HepG2 (cell line): ENCODE data around the gene CAMTA1. TPM values are rescaled to one million over a fixed set of nuclear protein-coding genes. Genes with fewer than 3 reads are reported as not detected.

ENCODE experiments used
- ATAC-seq: fragments of 200-7000 bp; cut with Tn5 transposase; 3 replicates; pipeline ENCODE4 v1.9.1; 2020; ENCODE audit warnings: mild to moderate bottlenecking, moderate library complexity
- BruUV-seq: library from RNA; stranded (reverse); fragments of 400-500 nt; replicated peaks from 2 replicates; lab custom pipeline; 2021; lab: Mats Ljungman, UMichigan
- CTCF ChIA-PET: fragments of 300-600 bp; formaldehyde crosslinking; extraction: SDS; loops from one replicate; lab custom pipeline; 2021; ENCODE audit warnings: low total read pairs, inconsistent platforms, low intra/inter-chr PET ratio; lab: Yijun Ruan, JAX
- POLR2A ChIA-PET: fragments of 350-600 bp; sonication (Branson Sonifier 250); formaldehyde crosslinking; loops from one replicate; lab custom pipeline; 2020; ENCODE audit warnings: antibody characterized with exemption, inconsistent platforms; lab: Yijun Ruan, JAX
- DNase-seq: peaks from one replicate; pipeline ENCODE4 v3.0.0-alpha.2; 2015; ENCODE audit warnings: low spot score
- FAIRE-seq: peaks from 3 replicates; lab custom pipeline; 2011; peaks lifted over from hg19 to GRCh38; lab: Jason Lieb, UNC
- H2AFZ ChIP-seq: one replicate; pipeline ENCODE4 v1.6.1; 2011; ENCODE audit warnings: low read length, inconsistent platforms
- H3K27ac ChIP-seq: fragments of 300-600 bp; 3 replicates; pipeline ENCODE4 v1.8.0; 2011; ENCODE audit warnings: mixed run types, mild to moderate bottlenecking, mixed read lengths, low read length, inconsistent platforms; ENCODE audit not compliant: insufficient read depth; ENCODE audit errors: extremely low read length
- H3K27me3 ChIP-seq, 2 experiments: fragments of 200-600 bp in 1 of 2; 2 replicates in 1 of 2; 3 replicates in 1 of 2; pipeline versions ENCODE4 v1.6.0 to v1.8.0; 2011; ENCODE audit warnings: low read length in 2 of 2, mild to moderate bottlenecking in 2 of 2, moderate library complexity in 2 of 2, inconsistent platforms in 1 of 2; ENCODE audit not compliant: insufficient read depth in 2 of 2, control insufficient read depth in 1 of 2
- H3K36me3 ChIP-seq, 2 experiments: fragments of 200-600 bp in 1 of 2; replicated peaks in 1 of 2; 2 replicates in 1 of 2; 3 replicates in 1 of 2; pipeline versions ENCODE4 v1.5.1 to v1.8.0; 2011; ENCODE audit warnings: low read length in 2 of 2, inconsistent platforms in 1 of 2; ENCODE audit not compliant: insufficient read depth in 2 of 2, control insufficient read depth in 1 of 2
- H3K4me1 ChIP-seq: 2 replicates; pipeline ENCODE4 v1.5.1; 2012; ENCODE audit warnings: low read length, inconsistent platforms; ENCODE audit not compliant: insufficient read depth
- H3K4me2 ChIP-seq: 2 replicates; pipeline ENCODE4 v1.6.0; 2011; ENCODE audit warnings: low read depth, low read length, inconsistent platforms
- H3K4me3 ChIP-seq, 3 experiments: fragments of 200-600 bp in 1 of 3; sonication (generic), shearing (Covaris generic) in 1 of 3; replicated peaks in 1 of 3; 2 replicates each; pipeline ENCODE4 v1.5.1; 2011 to 2016; ENCODE audit warnings: low read length in 3 of 3, inconsistent platforms in 2 of 3, low read depth in 2 of 3, mild to moderate bottlenecking in 2 of 3, control low read depth in 1 of 3, mixed read lengths in 1 of 3; ENCODE audit not compliant: insufficient read depth in 1 of 3
- H3K79me2 ChIP-seq: one replicate; pipeline ENCODE4 v1.6.1; 2011; ENCODE audit warnings: low read length, inconsistent platforms; ENCODE audit not compliant: insufficient read depth
- H3K9ac ChIP-seq: 2 replicates; pipeline ENCODE4 v1.6.0; 2011; ENCODE audit warnings: mild to moderate bottlenecking, low read depth, low read length, inconsistent platforms; ENCODE audit not compliant: insufficient read depth
- H3K9me3 ChIP-seq: 2 replicates; pipeline ENCODE4 v1.5.1; 2012; ENCODE audit warnings: mild to moderate bottlenecking, low read length
- H4K20me1 ChIP-seq: 2 replicates; pipeline ENCODE4 v1.6.0; 2011; ENCODE audit warnings: inconsistent platforms, mild to moderate bottlenecking, low read length, moderate library complexity; ENCODE audit not compliant: insufficient read depth
- CBX5 ChIP-seq: sonication (generic); formaldehyde crosslinking; IDR thresholded peaks from 2 replicates; pipeline ENCODE4 v1.4.0; 2020; ENCODE audit warnings: missing genetic modification reagents, borderline replicate concordance
- GPBP1L1 ChIP-seq: sonication (generic); formaldehyde crosslinking; IDR thresholded peaks from 2 replicates; pipeline ENCODE4 v1.5.0; 2020; ENCODE audit warnings: mild to moderate bottlenecking, missing genetic modification reagents
- HMG20A ChIP-seq: IDR thresholded peaks from 2 replicates; pipeline ENCODE4 v1.6.1; 2016; ENCODE audit warnings: borderline replicate concordance
- NFKB2 ChIP-seq: sonication (generic); formaldehyde crosslinking; IDR thresholded peaks from 2 replicates; pipeline ENCODE4 v1.4.0; 2020; ENCODE audit warnings: missing genetic modification reagents, borderline replicate concordance
- SETDB1 ChIP-seq: sonication (generic); formaldehyde crosslinking; IDR thresholded peaks from 2 replicates; pipeline ENCODE4 v1.5.1; 2020; ENCODE audit warnings: missing genetic modification reagents, mild to moderate bottlenecking, borderline replicate concordance
- ZFY ChIP-seq: sonication (generic); formaldehyde crosslinking; IDR thresholded peaks from 2 replicates; pipeline ENCODE4 v1.4.0; 2020; ENCODE audit warnings: missing genetic modification reagents
- WGBS: methylation state at CpG from one replicate; pipeline ENCODE4 v1.1.6; 2017; ENCODE audit warnings: low lambda C conversion rate; 5-methylcytosine and 5-hydroxymethylcytosine counted together
- in situ Hi-C: cut with HindIII; loops from 2 replicates; pipeline ENCODE4 v1.10.0; 2017; ENCODE audit warnings: low pct_unique_long_range_greater_than_20kb; ENCODE audit not compliant: extremely low pct_ligation_motif_present
- intact Hi-C: fragments of 100-400 bp; cut with micrococcal nuclease; formaldehyde crosslinking; loops from one replicate; pipeline ENCODE4 v1.10.0; 2022; ENCODE audit not compliant: unreplicated experiment
- polyA plus RNA-seq, 8 experiments: library from polyadenylated mRNA; depleted of rRNA in 3 of 8; stranded (reverse) in 7 of 8; unstranded in 1 of 8; fragments of >200 nt; fragmentation: Illumina TruSeq in 4 of 8; extraction: Trizol in 4 of 8; gene quantifications; 2 replicates each; pipeline versions ENCODE4 v1.2.1 to v1.2.3, GENCODE V29; 2011 to 2016; ENCODE audit warnings: low read depth in 4 of 8, missing spikeins in 1 of 8, mixed read lengths in 1 of 8; ENCODE audit not compliant: insufficient read depth in 1 of 8
- total RNA-seq, 5 experiments: library from RNA; depleted of rRNA; stranded (reverse); fragments of >200 nt; fragmentation: Illumina TruSeq; extraction: Trizol; gene quantifications; 2 replicates each; pipeline ENCODE4 v1.2.3, GENCODE V29; 2016; ENCODE audit warnings: low read depth in 1 of 5
- TF ChIP-seq, protein P1 (sequence below): sonication (generic); formaldehyde crosslinking; IDR thresholded peaks from 2 replicates; pipeline ENCODE4 v1.4.0; 2020; ENCODE audit warnings: mild to moderate bottlenecking, missing genetic modification reagents
- TF ChIP-seq, protein P2 (sequence below): sonication (generic); formaldehyde crosslinking; IDR thresholded peaks from 2 replicates; pipeline ENCODE4 v1.4.0; 2020; ENCODE audit warnings: mild to moderate bottlenecking, missing genetic modification reagents

The CAMTA1 gene
- total and polyA plus RNA-seq, 2 of the 13 experiments (the other 11 are each of a cell fraction or from before 2014, with no cell fraction given), result 25.0 to 36.4 TPM

GRCh38 chr1:7558921-7559869, 773.9 kb downstream of the CAMTA1 start:
- Histone ChIP-seq H3K27me3 (peaks cover 11 to 53% of the 10 kb centered on the region in 2 experiments; a peak in 4 of 5 replicates), H3K4me3 (no peak overlapping the region), H3K4me2 (no peak overlapping the region), H3K79me2 (no peaks in the 10 kb centered on the region), H4K20me1 (no peaks in the 10 kb centered on the region), H3K9ac (no peak overlapping the region), H3K27ac (no peak overlapping the region), H3K4me1 (no peaks in the 10 kb centered on the region), H2AFZ (no peak overlapping the region), H3K9me3 (no peaks in the 10 kb centered on the region), H3K36me3 (no peaks in the 10 kb centered on the region)
- BruUV-seq, result no TSS peak
- FAIRE-seq (no peak), DNase-seq (no peak), ATAC-seq (no peak)
- intact Hi-C loops, result no loop called here
- in situ Hi-C loops, result no loop called here
- ChIA-PET CTCF (no interaction called here), POLR2A (no interaction called here)
- WGBS, result 49% methylated on average over 18 of the region's 24 CpGs
- TF ChIP-seq, protein P1, sequence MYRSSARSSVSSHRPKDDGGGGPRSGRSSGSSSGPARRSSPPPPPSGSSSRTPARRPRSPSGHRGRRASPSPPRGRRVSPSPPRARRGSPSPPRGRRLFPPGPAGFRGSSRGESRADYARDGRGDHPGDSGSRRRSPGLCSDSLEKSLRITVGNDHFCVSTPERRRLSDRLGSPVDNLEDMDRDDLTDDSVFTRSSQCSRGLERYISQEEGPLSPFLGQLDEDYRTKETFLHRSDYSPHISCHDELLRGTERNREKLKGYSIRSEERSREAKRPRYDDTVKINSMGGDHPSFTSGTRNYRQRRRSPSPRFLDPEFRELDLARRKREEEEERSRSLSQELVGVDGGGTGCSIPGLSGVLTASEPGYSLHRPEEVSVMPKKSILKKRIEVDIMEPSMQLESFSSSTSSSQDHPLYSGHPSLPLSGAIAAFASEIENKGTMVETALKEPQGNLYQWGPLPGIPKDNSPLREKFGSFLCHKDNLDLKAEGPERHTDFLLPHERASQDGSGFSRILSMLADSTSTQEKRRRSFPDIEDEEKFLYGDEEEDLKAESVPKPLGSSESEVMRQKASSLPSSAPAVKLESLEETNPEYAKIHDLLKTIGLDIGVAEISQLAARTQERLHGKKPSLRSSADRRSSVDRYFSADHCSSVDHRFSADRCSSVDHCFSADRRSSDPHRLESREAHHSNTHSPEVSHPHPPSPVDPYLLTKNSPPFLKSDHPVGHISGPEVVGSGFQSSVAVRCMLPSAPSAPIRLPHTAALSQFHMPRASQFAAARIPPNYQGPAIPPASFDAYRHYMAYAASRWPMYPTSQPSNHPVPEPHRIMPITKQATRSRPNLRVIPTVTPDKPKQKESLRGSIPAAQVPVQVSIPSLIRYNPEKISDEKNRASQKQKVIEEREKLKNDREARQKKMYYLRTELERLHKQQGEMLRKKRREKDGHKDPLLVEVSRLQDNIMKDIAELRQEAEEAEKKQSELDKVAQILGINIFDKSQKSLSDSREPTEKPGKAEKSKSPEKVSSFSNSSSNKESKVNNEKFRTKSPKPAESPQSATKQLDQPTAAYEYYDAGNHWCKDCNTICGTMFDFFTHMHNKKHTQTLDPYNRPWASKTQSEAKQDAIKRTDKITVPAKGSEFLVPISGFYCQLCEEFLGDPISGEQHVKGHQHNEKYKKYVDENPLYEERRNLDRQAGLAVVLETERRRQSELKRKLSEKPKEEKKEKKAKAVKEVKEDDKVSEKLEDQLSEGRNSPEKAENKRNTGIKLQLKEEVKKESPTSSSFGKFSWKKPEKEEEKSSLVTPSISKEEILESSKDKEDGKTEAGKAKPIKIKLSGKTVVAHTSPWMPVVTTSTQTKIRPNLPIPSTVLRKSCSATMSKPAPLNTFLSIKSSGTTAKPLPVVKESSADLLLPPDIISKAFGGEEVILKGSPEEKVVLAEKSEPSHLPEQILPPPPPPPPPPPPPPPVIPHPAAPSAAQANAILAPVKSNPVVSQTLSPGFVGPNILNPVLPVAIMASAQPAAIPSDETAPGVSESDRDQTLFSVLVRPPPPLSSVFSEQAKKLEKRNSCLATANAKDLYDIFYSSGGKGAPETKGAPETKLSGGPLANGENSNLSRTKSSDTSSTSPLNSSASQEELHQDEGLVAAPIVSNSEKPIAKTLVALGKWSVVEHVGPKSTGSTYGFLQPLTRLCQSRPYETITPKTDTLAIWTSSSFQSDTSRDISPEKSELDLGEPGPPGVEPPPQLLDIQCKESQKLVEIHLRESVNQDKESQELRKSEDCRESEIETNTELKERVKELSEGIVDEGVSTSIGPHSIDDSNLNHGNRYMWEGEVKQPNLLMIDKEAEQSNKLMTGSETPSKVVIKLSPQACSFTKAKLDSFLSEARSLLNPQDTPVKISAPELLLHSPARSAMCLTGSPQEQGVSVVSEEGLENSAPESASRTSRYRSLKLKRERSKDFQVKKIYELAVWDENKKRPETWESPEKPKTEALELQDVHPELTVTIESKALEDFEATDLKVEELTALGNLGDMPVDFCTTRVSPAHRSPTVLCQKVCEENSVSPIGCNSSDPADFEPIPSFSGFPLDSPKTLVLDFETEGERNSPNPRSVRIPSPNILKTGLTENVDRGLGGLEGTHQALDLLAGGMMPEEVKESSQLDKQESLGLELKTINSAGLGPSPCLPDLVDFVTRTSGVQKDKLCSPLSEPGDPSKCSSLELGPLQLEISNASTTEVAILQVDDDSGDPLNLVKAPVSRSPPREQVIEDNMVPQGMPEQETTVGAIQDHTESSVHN (CRISPR knock-in tag), result no peak
- TF ChIP-seq CBX5 (CRISPR knock-in tag) (no peak), GPBP1L1 (no peak), HMG20A (no peak), SETDB1 (CRISPR knock-in tag) (no peak), NFKB2 (no peak), ZFY (CRISPR knock-in tag) (no peak)
- TF ChIP-seq, protein P2, sequence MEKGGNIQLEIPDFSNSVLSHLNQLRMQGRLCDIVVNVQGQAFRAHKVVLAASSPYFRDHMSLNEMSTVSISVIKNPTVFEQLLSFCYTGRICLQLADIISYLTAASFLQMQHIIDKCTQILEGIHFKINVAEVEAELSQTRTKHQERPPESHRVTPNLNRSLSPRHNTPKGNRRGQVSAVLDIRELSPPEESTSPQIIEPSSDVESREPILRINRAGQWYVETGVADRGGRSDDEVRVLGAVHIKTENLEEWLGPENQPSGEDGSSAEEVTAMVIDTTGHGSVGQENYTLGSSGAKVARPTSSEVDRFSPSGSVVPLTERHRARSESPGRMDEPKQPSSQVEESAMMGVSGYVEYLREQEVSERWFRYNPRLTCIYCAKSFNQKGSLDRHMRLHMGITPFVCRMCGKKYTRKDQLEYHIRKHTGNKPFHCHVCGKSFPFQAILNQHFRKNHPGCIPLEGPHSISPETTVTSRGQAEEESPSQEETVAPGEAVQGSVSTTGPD, result no peak
